GM19468 (cell line): Measurements from ENCODE around the gene KCP.

Source experiments
- ATAC-seq: cut with Tn5 transposase; IDR thresholded peaks from one replicate; pipeline ENCODE4 v1.9.1; 2021; ENCODE audit warnings: mild to moderate bottlenecking, moderate library complexity, moderate number of reproducible peaks; ENCODE audit not compliant: unreplicated experiment; ENCODE audit errors: extremely low read depth

The KCP gene

DNA sequence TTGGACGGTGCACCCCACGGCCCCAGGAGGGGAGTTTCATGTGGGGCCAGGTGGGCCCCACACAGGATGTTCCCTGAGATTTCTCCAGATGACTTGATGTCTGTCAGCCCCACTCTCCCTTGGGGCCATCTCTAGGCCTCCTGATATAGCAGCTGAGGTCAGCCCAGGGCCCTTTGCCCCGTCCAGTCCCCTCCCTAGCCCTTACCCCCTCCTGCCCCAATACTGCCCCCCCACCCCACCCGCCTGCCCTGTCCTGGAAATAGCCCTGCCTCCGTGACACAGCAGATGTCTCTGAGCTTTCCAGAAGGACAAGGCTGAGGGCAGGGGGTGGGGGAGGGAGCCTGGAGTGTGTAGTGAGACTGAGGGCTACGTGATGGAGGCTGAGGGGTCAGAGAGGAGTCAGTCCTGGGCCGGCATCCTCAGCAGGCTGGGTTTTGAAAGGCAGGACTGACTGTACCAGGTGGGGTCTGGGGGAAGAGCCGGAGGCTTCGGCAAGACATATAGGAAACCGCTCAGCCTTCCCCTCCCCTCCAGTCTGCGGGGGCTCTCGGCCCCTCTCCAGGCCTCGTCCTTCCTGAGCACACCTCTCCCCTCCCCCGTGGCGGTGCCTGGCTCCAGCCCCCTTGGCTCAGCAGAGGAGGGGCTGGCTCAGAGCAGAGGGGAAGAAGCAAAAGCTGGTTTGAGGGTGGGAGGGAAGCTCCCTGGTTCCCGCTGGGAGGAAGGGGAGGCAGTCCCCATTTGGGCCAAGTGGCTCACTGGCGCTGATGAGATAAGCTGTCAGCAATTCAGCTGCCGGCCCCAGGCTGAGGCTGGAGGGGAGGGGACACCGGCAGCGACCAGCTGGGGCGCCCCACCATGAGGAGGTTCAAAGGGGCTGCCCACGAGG lies 78.3 kb downstream of the KCP start:
- ATAC-seq: no peak

DNA sequence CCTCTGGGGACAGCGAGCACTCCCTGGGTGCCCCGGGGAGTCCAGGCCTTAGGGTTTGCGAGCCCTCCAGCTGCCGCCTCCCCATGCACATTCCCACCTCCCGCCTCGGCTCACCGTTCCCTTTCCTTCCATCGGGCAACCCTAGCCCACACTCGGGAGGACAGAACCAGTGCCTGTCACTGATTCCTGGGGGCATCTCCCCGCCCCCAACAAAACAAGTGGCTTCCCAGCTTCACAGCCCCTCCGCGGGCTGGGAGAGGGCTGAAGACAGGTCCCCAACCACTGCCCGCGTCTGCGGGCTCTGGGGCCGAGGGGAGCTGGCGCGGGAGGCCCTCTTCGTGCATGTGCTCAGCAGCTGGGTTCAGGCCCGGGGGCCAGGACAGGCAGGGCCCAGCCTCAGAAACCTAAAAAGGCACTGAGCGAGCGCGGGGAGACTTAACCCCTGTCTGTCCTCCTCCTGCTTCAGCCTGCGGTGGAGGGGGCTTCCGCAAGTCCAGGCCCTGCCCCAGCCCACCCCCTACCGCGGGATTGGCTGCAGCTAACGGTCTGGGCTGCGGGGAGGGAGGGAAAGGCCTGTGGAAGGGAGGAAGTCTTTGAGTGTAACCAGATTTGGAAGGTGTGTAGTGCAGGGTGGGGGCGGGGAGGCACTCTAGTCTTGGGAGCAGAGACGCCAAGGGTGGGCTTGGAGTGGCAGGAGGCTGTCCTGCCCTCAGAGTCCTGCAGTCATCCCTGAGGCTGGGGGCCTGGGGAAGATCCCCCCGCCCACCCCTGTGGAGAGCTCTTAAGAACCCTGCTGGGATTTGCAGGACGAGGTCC lies 79.1 kb downstream of the KCP start:
- no peak for ATAC-seq

DNA sequence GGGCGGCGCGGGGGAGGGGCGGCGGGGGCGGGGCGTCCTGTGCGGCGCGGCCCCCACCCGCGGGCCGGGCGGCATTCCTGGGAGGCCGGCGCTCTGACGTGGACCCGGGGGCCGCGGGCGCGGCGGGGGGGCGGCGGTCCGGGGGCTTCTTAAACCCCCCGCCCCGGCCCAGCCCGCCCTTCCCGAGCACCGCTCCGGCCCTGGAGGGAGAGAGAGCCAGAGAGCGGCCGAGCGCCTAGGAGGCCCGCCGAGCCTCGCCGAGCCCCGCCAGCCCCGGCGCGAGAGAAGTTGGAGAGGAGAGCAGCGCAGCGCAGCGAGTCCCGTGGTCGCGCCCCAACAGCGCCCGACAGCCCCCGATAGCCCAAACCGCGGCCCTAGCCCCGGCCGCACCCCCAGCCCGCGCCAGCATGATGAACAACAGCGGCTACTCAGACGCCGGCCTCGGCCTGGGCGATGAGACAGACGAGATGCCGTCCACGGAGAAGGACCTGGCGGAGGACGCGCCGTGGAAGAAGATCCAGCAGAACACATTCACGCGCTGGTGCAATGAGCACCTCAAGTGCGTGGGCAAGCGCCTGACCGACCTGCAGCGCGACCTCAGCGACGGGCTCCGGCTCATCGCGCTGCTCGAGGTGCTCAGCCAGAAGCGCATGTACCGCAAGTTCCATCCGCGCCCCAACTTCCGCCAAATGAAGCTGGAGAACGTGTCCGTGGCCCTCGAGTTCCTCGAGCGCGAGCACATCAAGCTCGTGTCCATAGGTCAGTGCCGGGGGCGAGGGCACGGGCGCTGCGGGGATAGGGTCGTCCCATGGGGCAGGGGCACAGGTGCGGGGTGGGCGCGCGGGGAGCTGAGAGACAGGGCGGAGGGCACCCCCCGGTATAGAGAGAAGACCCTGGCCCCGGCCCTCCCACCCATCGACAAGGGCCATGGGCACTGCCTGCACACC lies 80.0 kb downstream of the KCP start, which contains the start of gene FLNC:
Gene FLNC (plus strand): TSS at position 176 of the 947 bp plus-strand sequence. CDS start 232 bp downstream, at position 408.
- ATAC-seq: no peak

DNA sequence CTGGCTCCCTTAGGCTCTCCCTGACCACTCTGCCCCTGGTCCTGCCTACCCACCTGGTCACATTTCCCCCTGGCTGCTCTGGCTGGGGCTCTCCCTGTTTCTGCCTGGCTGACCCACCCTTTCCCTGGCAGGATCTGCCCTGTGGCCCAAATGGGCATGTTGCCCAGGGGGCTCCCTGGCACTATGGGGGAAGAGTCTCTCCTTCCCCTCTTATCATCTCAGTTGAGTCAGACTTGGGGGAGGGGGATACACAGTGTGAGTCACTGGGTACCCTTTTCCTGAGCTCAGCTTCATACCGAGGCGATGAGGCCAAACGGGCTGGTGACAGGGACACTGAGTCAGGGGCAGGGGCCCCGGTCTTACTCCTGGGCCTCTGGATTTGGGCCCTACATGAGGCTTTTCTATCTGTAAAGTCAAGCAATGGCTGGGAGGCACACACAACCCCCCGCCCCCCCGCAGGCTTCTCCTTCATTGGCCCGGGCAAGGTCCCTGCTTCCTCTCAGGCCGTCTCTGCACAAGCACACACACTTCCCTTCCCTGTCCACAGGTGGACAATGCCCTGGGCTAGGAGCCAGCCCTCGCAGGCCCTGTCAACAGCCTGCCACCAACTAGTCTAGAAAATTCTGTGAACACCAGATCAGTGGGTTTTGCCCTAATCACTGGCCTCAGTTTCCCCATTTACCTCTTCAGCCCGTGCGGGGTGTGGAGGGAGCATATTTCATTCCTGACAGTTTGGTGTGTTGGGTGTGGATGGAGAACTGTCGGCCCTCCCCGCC lies 80.9 kb downstream of the KCP start:
- no peak for ATAC-seq

DNA sequence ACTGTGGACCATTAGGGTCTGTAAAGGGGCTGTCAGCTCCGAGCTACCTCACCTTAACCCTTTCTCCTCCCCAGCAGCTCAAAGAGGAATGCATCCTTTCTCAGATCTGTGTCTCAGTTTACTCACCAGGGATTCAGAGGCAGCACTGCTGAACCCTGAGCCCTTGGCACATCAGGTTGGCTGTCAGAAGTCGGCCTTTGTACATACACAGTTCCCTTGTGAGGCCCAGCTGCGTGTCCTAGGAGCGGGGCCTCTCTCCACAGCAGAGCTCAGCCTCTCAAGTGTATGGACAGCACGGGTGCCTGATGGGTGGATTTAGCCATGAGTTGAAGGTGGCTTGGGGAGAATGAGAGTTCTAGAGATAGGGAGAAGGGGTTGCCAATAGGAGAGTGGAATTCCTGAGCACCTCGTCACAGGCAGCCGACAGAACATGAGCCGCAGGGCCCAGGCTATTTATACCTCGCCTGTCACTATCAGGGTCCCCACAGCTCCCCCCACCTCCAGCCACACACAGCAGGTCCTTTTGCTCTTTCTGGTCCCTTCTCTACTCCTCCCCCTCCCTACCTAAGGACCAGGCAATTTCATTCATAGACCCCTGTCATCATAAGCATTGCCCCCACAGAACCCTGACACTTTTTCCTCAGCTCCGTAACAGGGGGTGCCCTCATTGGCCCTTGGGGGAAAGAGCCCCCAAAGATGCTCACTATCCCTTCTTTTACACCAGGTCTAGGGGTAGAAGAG lies 82.4 kb downstream of the KCP start:
- ATAC-seq: no peak

DNA sequence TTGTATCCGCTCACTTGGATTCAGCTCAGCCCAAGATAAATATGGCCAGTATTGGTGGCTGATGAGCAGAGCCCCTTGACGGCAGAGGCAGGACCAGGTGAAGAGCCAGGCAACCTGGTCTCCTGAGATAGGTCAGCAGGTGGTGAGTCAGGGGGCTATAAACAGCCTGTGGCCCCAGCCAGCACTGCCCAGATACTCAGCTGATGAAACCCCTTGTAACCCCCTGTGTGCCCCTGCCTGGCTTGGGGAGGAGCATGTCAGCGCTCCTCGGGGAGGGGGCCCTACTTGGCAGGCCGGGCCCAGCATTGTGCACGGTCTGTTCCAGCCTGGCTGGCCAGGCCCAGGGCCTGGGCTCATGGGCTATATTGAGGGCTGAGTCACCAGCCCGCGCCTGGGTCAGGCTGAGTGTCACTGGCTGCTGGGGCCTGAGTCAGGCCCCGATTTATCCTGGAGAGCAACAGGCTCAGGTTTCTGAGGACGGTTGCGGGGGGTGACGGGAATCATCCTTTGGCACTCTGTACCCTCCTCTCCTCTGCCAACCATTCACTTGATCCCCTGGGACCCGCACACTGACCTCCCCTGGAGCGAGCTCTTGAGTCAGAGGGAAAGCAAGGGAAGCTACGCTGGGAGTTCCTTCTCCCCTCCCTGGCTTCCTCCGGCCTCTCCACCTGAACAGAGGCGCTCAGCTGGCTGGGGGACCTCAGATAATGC lies 83.1 kb downstream of the KCP start:
- ATAC-seq: no peak

DNA sequence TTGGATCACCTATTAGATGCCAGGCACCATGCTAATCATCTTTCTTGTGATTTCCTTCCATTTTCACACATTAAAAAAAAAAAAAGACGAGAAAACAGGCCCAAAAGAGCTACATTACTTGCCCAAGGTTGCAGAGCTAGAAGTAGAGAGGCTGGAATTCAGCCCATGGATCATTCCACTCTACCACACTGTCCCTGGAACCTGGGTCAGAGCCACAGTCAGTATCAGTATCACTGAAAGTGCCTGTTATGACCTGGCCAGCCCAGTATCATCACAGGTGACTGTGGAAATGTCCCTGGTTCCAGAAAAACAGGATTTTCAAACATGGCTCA lies 83.6 kb downstream of the KCP start:
- no peak for ATAC-seq
